Heart left ventricle (tissue), 16 donors: ENCODE results near the gene ANKS3. TPM values are rescaled to one million over a fixed set of nuclear protein-coding genes. Genes with fewer than 3 reads are reported as not detected.

ENCODE experiments used
- ATAC-seq, 4 donors: fragments of 200-7000 bp; cut with Tn5 transposase; one replicate each; pipeline ENCODE4 v1.9.1; 2020 to 2022; ENCODE audit warnings: moderate library complexity in 4 of 4, mild to moderate bottlenecking in 3 of 4, moderate number of reproducible peaks in 1 of 4
- DNase-seq, 5 donors: peaks; one replicate each; pipeline ENCODE4 v3.0.0-alpha.2; 2020
- H3K27ac ChIP-seq, 12 donors: fragments of 200-600 bp; sonication (generic) in 4 of 12; one replicate each; pipeline versions ENCODE4 v1.5.0 to v1.8.0; 2016 to 2022; ENCODE audit warnings: mild to moderate bottlenecking in 2 of 12
- H3K27me3 ChIP-seq, 9 donors: fragments of 200-600 bp; sonication (generic) in 2 of 9; one replicate each; pipeline versions ENCODE4 v1.5.1 to v1.8.0; 2016 to 2022; ENCODE audit warnings: mild to moderate bottlenecking in 3 of 9
- H3K36me3 ChIP-seq, 9 donors: fragments of 200-600 bp; sonication (generic) in 2 of 9; one replicate each; pipeline versions ENCODE4 v1.5.0 to v1.8.0; 2018 to 2022; ENCODE audit warnings: mild to moderate bottlenecking in 2 of 9
- H3K4me1 ChIP-seq, 12 donors: fragments of 200-600 bp; sonication (generic) in 4 of 12; one replicate each; pipeline versions ENCODE4 v1.5.0 to v1.8.0; 2016 to 2022; ENCODE audit warnings: mild to moderate bottlenecking in 3 of 12
- H3K4me3 ChIP-seq, 12 donors: fragments of 200-600 bp; sonication (generic) in 4 of 12; one replicate each; pipeline versions ENCODE4 v1.5.0 to v1.8.0; 2017 to 2022; ENCODE audit warnings: mild to moderate bottlenecking in 9 of 12, moderate library complexity in 4 of 12
- H3K9me3 ChIP-seq, 12 donors: fragments of 200-600 bp; sonication (generic) in 4 of 12; one replicate each; pipeline versions ENCODE4 v1.5.0 to v1.8.0; 2016 to 2022; ENCODE audit warnings: mild to moderate bottlenecking in 1 of 12
- CTCF ChIP-seq, 12 donors: fragments of 200-600 bp; sonication (generic) in 4 of 12; IDR thresholded peaks; one replicate each; pipeline versions ENCODE4 v1.5.0 to v1.8.0; 2018 to 2022; ENCODE audit warnings: antibody characterized with exemption in 12 of 12, mild to moderate bottlenecking in 5 of 12
- POLR2A ChIP-seq, 2 donors: fragments of 450-650 bp; IDR thresholded peaks; one replicate each; pipeline ENCODE4 v1.6.1; 2017; ENCODE audit warnings: antibody characterized with exemption in 2 of 2, mild to moderate bottlenecking in 2 of 2, moderate library complexity in 2 of 2
- WGBS, 4 donors: extraction: QIAGEN DNeasy Blood & Tissue Kit in 2 of 4; methylation state at CpG; one replicate each; pipeline versions ENCODE4 v1.1.5 to v1.1.7; 2013 to 2018; 5-methylcytosine and 5-hydroxymethylcytosine counted together
- intact Hi-C, 10 donors: fragments of 100-400 bp; cut with DNase I; formaldehyde crosslinking; loops; one replicate each; pipeline versions ENCODE4 v1.11.1 to v1.14.2; 2022
- polyA plus RNA-seq, 2 donors: library from polyadenylated mRNA; stranded (reverse); fragments of 200-250 nt; gene quantifications; one replicate each; pipeline ENCODE4 v1.2.3, GENCODE V29; 2013
- total RNA-seq, 9 donors: library from RNA; depleted of rRNA in 2 of 9; stranded (reverse); fragments of >200 nt in 2 of 9; fragmentation: NEBNext Ultra II Directional in 3 of 9; extraction: Animal tissue kit (Norgen Biotek cat#: 25700) in 3 of 9; gene quantifications; one replicate each; pipeline versions ENCODE4 v1.1.0 to v1.2.4, GENCODE V29; 2016 to 2023
- donor health status: ischemic (EF 13 %, LVEDD 7.1; RV severe dilation, severe dysfunction).
- donor health status: healthy with polysubstance abuse.
- donor health status: DM: no; HTN: yes; CAD: no.
- donor health status: DM: no; HTN: no; CAD: no.
- donor health status: ischemic (EF 25% LVEDD 6.9; RV normal size, moderate dysfunction).
- donor health status: ischemic (EF 25% LVEDD 5.7; RV mildly dilated, moderate dysfunction).
- donor health status: healthy.
- donor health status: DM: yes; HTN: yes; CAD: no.
- donor health status: ischemic (EF 35%, LVEDD 5.7; RV mildly dilated, moderate dysfunction).
- donor health status: nonischemic (EF 11% LVEDD 7.7; RV severe dilation, severe dysfunction).
- donor health status: DM: yes; HTN: yes; CAD: no.
- donor health status: PGD.
- donor health status: ischemic (EF 29% LVEDD 5.4; RV normal size, mild dysfunction).
- donor health status: nonischemic (EF 23%, LVEDD 6.1; RV moderate dilation, normal function).

ANKS3 gene
- total and polyA plus RNA-seq, 11 donors: 5.1 to 12.7 (median 9.2) TPM

DNA sequence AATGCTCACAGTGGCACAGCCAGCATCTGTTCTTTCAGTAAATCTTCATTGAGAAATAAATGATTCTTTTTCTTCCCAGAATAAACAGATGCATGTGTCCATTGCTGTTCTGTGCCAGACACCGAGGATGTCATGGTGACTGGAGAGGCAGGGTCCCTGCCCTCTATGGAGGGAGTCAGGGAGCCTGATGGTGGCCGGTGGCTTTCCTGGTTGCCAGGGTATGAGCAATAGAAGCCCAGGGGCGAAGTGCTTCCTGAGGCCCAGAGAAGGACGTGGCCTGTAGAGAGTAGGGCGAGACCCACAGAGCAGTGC lies 70.7 kb downstream of the ANKS3 start:
- Histone ChIP-seq H3K36me3 (peaks cover 0 to 67% (median 47%) of the 10 kb centered on the region in 9 donors), H3K27me3 (no peaks in the 10 kb centered on the region), H3K9me3 (no peaks in the 10 kb centered on the region), H3K27ac (peak overlapping the region in 1 of 12 donors; percentile 77), H3K4me1 (peaks cover 0 to 49% (median 26%) of the 10 kb centered on the region in 12 donors), H3K4me3 (no peak overlapping the region)
- TF ChIP-seq CTCF (IDR thresholded peaks at IDR 0.05) (no peak), POLR2A (IDR thresholded peaks at IDR 0.05) (no peak)
- intact Hi-C loops: no loop called here
- DNase-seq: no peak
- ATAC-seq: no peak
- WGBS, 4 donors: 73 to 82% (median 76%) methylated on average over 5 of the region's 5 CpGs

GRCh38 chr16:4661661-4662060 lies 72.4 kb downstream of the ANKS3 start:
- Histone ChIP-seq H3K27me3 (no peaks in the 10 kb centered on the region), H3K4me3 (no peak overlapping the region)
- TF ChIP-seq CTCF (IDR thresholded peaks at IDR 0.05): no peak
- no peak for TF ChIP-seq POLR2A (IDR thresholded peaks at IDR 0.05)

DNA sequence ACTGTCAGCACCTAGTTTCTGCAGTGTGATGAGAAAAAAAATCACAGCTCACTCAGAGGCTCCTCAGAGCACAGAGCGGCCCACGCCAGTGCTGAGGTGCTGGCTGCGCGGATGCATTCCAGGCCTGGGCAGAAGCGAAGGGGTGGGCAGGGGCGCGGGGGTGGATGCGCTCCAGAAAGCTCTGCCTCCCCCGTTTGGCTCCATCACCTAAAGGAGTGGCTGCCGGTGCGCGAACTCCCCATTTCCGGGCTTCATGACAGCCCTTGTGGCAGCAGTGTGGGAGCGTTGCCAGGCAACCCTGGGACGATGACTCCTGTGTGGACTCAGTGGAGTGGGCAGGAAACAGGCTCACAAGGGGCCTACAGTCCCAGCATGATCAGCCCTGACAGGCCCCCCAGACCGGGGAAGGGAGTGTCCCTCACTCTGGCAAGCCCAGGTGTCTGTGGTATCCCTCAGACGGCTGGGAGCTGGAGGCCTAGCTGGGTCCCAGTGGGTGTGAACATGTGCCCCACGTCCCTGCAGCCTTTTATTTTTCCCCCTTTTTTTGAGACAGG lies 73.5 kb downstream of the ANKS3 start:
- 27 to 51% (median 35%) methylated on average over 11 to 18 of the region's 18 CpGs for WGBS, 4 donors
- Histone ChIP-seq H3K4me1 (peaks cover 0 to 44% (median 26%) of the 10 kb centered on the region in 12 donors), H3K36me3 (peaks cover 0 to 67% (median 47%) of the 10 kb centered on the region in 9 donors)

More at GRCh38 chr16:4661661-4662060, 72.4 kb downstream of the ANKS3 start:
- Histone ChIP-seq H3K36me3 (peaks cover 0 to 67% (median 46%) of the 10 kb centered on the region in 9 donors), H3K4me1 (peaks cover 0 to 49% (median 26%) of the 10 kb centered on the region in 12 donors), H3K27ac (no peak overlapping the region), H3K9me3 (no peaks in the 10 kb centered on the region)
- no peak for DNase-seq
- ATAC-seq: no peak
- WGBS, 4 donors: 66 to 76% (median 72%) methylated on average over 11 of the region's 11 CpGs
- intact Hi-C loops: no loop called here

More for the DNA sequence above, 73.5 kb downstream of the ANKS3 start:
- no peaks in the 10 kb centered on the region for H3K27me3 ChIP-seq
- DNase-seq (peak; percentile 56 to 81 (median 68)), ATAC-seq (peak; percentile 3 to 56 (median 34))
- no peaks in the 10 kb centered on the region for H3K9me3 ChIP-seq
- TF ChIP-seq CTCF (IDR thresholded peaks at IDR 0.05): no peak
- no peak for TF ChIP-seq POLR2A (IDR thresholded peaks at IDR 0.05)
- H3K4me3 ChIP-seq: no peak overlapping the region
- peak overlapping the region in 2 of 12 donors; percentile 29 to 32 for H3K27ac ChIP-seq
- intact Hi-C loops: no loop called here
